Activated CD4-positive, alpha-beta T cell treated with anti-CD3 and anti-CD28 coated beads for 48 hours (primary cell): ENCODE measurements around the gene WFDC8.
A peak's percentile ranks its signal among the peaks of the same experiment; 100 is the strongest.
"Not testable (repeated sequence)": the region's sequence is repeated elsewhere in the genome, so short reads cannot be mapped to it uniquely, and the experiment has no call there.

Source experiments
- DNase-seq: peaks from one replicate; pipeline ENCODE4 v3.0.0-alpha.2; 2020

WFDC8 gene

DNA sequence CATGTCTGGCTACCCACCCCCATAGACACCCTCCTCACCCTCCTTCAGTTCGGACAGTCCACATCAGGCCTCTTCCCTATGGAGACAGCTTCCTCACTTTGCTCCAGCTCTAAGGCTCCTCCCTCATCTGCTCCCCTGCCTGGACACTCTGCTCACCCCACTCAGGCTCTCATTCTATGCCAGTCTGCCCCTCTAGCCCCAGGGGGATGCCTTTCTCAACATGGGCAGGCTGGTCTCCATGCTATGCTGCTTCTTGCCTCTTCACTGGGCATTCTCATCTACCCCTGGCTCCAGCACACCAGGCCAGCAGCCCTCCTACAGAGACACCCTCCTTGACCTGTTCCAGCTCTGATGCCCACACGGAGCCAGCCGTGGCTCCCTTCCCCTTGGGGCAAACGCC lies at the start of gene WFDC8:
WFDC8 (minus strand) TSS at position 101 of the 400 bp plus-strand sequence; CDS start at position 64, 37 bp downstream.
- no peak for DNase-seq

DNA sequence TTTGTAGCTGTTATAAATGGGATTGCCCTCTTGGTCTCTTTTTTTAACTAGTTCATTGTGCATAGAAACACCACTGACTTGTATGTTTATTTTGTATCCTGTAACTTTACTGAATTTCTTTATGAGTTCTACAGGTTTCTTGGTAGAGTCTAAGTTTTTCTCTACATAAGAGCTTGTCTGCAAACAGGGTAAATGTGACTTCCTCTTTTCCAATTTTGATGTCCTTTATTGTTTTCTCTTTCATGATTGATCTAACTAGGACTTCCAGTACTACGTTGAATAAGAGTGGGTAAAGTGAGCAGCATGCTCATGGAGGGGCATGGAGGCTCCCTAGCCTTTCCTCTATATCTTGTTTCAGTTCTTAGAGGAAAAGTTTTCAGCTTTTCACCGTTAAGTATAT lies 47.5 kb upstream of the WFDC8 start:
- no peak for DNase-seq

DNA sequence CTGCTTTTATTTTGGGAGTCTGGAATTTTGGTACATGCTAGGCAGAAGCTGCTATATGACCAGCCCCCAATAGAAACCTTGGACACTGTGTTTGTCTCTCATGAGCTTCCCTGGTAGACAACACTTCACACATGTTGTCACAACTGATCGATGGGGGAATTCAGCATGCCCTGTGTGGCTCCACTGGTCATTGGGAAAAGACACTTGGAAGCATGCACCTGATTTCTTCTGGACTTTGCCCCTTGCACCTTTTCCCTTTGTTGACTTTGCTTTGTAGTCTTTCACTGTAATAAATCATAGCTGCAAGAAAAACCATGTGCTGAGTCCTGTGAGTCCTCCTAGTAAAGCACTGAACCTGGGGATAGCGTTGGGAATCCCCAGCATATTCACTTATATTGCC lies 42.5 kb upstream of the WFDC8 start:
- no peak for DNase-seq

DNA sequence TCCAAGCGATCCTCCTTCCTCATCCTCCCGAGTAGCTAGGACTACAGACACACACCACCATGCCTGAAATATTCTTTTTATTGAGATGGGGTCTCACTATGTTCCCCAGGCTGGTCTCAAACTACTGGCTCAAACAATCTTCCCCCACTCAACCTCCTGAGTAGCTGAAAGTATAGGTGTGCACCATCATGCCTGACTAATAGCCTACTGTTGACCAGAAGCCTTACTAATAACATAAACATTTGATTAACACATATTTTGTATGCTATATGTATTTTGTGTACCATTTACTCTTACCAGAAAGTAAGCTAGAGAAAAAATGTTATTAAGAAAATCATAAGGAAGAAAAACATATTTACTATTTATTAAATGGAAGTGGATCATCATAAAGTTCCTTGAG lies 38.5 kb upstream of the WFDC8 start:
- no peak for DNase-seq

DNA sequence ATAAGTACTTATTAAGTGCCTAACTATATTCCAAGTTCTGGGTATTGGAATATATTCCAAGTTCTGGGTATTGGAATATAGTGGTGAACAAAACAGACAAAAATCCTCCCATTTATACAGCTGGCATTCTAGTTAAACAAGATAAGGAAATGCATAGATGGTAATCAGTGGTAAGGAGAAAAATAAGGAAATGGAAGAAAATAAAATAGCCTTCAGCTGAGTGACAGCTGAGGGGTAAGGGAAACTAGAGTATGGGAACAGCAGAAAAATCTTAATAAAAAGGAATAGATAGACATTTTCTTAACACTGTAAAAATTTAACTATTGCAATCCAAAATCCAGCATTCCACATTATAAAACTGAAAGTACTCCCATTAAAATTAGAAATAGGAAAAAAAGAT lies 33.2 kb upstream of the WFDC8 start:
- DNase-seq: no peak

DNA sequence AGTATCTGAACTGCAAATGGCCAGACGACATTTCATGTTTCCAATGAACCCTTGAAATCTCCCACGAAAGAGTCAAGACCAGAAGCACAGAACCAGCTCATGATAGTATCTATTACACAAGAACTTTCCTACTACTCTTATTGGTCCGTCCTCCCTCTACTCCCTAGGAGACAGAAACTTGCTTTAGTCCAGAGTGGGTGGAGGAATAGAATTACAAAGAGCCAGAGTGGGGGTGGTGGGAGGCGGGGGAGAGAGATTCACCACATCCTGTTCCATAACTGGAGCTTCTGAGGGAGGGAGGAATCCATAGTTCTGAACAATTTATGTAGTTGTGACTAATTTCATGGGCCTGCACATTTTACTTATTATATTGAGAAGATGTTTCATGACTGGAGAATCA lies 32.0 kb upstream of the WFDC8 start:
- peak; percentile 76 for DNase-seq

DNA sequence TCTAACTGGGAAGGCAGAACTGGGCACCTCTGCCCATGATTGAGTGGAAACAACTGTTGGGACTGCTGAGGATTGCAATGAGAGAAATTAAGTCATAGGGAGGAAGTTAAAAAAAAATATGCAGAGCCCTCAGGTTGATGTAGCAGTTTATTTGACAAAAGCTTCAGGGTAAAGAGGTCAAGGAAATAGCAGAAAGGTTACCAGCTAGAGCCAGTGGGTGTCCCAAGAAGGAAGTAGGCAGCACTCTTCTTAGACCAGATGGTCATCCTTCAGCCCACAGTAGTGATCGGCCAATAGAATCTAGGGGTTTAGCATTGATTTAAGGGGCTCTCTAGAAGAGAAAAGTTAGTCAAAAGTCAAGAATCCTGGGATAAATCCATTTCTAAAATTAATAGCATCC lies 28.7 kb upstream of the WFDC8 start:
- DNase-seq: no peak

DNA sequence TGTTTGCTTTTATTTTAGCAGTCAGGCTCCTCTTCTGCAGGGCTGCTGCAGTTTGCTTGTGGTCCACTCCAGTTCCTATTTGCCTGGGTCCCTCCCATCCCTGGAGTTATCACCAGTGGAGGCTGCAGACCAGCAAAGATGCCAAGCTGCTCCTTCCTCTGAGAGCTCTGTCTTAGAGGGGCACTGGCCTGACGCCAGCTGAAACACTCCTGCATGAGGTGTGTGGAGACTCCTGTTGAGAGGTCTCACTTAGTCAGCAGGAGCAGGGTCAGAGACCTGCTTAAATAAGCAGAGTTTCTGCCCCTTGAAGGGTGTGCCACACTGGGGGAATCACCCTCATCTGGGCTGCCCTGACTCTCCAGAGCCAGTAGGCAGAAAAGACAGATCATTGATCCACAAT lies 16.2 kb upstream of the WFDC8 start:
- no peak for DNase-seq

DNA sequence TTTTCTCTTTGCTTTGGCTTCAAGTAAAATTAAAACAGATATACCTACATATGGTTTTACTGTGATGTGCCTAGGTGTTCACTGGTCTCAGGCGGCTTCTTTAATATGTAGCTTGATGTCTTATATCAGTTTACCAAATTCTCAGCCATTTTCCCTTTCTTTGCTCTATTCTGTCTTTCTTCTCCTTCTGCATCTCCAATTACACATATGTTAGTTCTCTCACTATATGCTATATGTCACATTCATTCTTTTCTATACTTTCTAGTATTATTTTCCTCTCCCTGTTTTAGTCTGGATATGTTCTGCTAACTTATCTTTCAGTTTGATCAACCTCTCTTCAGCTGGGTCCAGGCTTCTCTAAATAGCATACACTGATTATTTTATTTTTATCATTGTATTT lies 14.4 kb upstream of the WFDC8 start:
- no peak for DNase-seq

DNA sequence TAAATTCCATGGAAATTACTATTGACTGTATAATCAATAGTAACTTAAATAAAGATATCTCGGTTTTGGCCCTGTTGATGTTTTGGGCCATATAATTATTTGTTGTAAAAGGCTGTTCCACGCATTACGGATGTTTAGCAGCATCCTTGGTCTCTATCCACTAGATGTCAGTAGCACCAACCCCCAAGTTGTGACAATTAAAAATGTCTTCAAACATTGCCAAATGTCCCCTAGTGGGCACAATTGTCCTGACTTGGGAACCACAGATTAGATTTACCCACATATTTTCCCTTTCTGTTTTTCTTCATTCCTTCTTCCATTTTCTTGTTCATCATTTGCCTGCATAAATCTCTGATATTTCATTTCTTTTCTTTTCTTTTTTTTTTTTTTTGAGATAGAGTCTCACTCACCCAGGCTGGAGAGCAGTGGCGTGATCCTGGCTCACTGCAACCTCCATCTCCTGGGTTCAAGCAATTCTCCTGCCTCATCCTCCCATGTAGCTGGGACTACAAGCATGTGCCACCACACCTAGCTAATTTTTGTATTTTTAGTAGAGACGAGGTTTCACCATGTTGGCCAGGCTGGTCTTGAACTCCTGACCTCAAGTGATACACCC lies 13.6 kb upstream of the WFDC8 start:
- DNase-seq: peak; percentile 39

DNA sequence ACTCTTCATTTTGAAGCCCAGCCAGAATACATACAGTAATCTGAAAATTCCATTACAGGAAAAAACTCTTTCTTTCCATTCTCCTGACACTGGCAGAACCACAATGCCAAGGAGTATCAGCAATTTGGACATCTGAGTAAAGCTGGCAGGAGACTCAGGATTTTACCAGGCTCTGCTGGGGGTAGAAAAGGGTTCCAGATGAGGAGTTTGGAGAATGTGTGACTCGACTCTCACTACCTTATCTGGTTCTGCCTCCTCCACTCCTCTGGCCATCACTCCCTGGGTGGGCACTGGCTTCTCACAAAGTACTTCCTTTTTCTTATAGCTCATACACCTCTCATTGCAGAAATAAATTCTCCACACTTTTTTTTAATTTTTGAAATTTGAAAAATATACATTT lies 10.6 kb upstream of the WFDC8 start:
- DNase-seq: no peak

DNA sequence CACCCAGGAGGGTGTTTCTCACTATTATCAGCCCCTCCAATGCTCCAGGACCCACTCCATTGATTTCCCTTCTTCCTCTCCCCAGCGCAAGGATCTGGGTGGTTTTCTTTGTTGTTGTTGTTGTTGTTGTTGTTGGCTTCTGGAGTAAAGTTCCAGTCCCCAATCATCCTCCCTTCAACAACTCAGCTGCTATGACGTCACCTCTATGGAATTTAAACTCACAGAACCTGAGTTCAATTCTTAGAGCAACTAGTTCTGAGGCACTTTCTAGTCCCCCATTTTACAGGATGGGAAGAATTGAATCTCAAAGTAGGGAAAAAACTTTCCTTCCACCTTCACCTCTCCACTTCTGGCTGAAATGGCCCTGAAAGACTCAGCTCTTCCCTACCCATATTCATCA lies 9.7 kb upstream of the WFDC8 start:
- DNase-seq: no peak

DNA sequence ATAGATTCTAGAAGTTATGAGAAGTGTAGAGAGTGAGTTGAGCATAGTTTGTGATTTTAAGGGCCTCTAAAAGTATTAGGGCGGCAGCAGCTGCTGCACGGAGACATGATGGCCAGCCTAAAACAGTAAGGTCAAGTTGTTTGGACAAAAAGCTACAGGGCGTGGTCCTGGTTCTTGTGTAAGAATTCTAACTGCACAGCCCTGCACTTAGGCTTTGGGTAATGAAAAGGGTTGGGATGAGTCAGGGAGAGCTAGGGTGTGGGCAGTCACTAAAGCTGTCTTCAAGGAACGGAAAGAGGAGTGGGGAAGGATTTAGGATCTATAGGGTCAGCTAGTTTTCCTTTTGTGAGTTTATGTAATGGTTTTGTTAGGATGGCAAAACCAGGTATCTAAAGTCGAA lies 6.9 kb upstream of the WFDC8 start:
- DNase-seq: not testable (repeated sequence)

DNA sequence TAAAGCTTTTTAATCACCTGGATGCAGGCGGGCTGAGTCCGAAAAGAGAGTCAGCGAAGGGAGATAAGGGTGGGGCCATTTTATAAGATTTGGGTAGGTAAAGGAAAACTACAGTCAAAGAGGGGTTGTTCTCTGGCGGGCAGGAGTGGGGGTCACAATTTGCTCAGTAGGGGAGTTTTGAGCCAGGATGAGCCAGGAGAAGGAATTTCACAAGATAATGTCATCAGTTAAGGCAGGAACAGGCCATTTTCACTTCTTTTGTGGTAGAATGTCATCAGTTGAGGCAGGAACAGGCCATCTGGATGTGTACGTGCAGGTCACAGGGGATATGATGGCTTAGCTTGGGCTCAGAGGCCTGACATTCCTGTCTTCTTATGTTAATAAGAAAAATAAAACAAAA lies 5.2 kb upstream of the WFDC8 start:
- not testable (repeated sequence) for DNase-seq

DNA sequence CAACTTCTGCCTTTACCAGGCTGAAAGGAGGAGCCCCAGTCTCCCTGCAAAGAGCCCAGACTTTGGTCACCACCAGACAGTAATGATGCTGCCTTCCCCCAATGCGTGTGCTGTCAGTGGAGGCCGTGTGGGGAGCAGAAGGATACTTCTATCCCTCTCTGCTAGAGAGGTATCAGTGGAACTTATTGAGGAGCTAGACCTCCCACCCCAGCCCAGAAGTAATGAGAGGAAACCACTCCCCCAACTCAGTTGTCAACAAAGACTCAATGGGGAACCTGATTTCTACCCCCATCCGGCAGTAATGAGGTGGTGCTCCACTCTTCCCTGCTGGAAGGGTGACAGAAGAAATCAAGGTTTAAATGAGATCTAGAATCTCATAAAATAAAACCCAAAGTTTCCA lies 4.4 kb upstream of the WFDC8 start:
- no peak for DNase-seq

DNA sequence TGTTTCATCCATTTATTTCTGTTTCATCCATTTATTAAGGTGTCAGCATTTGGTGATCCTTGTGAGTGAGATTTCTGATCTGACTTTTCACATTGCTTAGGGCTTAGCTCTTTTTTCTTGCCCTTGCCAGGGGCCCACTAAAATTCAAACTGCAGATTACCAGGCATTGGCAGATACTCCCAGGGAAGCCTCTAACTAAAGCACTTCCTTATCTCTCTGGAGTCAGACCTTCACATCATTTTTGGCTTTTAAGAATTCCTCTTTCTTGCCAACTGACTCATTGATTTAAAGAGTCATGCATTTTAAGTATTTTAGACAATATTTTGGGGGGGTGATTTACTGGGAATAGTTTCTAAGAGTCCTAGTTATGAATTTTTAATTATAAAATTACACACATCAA lies 2.6 kb upstream of the WFDC8 start:
- DNase-seq: no peak

DNA sequence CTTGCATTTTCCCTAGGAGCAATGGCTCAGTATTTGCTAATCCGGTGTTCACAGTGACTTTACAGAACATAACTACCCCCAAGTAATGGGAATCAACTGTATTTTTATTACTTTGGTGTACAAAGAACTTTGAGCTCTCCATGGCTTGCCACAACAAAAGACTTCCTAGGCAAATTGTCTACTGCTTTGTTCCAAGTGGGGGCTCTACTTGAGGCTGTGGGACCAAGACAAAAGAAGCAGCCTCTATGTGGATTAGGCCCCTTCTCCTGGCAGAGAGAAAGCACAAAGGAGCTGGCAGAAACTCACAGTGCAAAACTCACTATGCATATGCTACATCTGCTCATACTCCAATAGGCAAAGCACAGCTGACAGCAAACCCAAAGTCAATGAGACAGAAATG lies 853 bp downstream of the WFDC8 start:
- DNase-seq: no peak

DNA sequence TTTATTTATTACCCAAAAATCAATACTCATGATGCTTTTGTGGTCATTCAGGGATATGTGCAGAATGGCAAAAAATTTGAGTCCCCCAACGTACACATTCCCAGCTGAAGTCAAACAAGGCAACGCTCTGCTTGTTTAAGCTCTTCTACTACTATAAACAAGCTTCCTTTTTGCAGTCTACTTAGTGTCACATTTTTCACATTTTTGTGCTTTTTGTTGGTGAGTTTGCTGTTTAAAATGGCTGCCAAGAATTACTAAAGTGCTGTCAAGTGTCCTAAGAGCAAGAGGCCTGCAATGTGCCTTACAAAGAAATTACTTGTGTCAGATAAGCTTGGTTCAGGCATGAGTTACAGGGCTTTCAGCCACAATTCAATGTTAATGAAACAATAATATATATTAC lies 2.1 kb downstream of the WFDC8 start:
- DNase-seq: no peak

DNA sequence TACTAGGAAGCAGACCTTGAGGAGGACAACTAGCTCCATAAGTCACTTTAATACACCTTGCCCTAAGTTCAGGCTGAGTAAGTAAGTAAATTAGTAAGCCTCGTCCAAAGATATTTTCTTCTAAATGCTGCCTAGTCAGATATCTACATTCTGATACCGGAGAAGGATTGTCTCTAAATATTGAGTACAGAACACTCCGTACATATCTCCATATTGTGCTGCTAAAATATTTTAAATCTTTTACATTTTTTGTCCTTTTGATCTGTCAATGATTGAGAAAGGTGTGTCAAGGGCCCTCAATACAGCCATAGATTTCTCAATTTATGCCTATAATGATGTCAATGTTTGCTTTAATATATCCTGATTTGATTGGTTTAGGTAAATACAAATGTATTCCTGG lies 3.2 kb downstream of the WFDC8 start:
- DNase-seq: no peak

DNA sequence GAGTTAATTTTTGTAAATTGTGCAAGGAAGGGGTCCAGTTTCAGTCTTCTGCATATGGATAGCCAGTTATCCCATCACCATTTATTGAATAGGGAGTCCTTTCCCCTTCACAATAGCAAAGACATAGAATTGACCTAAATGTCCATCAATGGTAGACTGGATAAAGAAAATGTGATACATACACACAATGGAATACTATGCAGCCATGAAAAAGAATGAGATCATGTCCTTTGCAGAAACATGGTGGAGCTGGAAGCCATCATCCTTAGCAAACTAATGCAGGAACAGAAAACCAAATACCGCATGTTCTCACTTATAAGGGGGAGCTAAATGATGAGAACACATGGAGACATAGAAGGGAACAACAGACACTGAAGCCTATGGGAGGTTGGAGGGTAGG lies 9.4 kb downstream of the WFDC8 start:
- DNase-seq: not testable (repeated sequence)

DNA sequence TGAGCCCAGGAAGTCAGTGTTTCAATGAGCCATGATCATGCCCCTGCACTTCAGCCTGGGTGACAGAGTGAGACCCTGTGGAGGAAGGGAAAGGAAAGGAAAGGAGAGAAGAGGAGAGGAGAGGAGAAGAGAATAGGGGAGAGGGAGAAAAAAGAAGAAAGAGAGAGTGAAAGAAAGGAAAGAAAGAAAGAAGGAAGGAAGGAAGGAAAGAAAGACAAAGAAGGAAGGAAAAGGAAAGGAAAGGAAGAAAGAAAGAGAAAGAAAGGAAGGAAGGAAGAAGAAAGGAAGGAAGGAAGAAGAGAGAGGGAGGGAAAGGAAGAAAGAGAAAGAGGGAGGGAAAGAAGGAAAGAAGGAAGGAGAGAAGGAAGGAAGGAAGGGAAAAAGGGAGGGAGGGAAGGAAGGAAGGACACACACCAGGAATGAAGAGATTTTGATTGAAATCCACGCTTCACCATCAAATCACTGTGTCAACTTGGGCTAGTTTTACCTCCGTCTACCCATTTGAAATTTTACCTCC lies 14.3 kb downstream of the WFDC8 start:
- no peak for DNase-seq

DNA sequence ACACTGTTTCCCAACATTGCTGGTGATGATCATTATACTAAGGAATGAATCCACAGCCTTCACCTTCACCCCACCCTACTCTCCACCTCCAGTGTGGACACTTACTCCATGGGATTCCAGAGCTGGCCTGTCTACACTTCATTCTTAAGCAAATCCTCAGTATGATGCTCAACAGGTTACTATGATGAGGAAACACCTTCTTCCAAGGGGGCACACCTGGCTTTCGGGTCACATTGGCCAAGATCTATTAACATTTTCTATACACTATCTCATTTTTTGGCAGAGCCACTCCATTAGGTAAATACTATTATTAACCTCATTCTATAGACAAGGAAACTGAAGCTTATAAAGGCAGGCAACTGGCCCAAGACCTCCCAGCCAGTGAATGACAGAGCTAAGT lies 23.9 kb downstream of the WFDC8 start:
- no peak for DNase-seq

DNA sequence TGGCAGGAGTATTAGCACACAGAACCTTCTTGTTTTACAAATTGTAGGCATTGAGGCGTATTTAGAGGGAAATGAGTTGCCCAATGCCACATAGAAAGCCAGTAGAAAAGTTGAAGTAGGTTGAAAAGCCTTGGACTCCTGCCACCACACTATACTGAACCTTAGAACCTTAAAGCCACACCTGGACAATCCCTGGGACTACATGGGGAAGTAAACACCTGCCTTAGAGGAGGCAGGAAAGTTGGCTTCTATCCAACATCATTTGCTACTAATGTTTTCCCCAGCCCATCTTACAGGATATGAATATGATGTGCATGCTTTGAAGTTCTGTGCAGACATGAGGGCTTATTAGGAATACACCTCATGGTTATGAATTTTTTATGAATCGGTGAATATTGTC lies 26.6 kb downstream of the WFDC8 start:
- no peak for DNase-seq

DNA sequence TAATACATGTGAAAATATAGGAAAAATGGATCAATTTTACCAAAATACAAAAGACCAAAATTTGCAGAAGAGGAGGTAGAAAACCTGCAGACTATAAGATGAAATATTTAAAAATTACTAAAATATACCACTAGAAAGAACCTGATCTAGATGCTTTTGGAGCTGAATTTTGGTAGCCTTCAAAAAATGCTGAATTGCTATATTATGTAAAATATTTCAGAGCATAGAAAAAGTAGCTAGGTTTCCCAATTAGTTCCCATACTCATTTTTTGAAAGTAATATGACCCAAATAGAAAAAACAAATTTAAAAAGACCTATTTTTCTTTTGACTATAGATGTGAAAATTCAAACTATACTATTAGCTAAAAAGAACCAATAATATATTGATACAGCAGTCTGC lies 28.3 kb downstream of the WFDC8 start:
- DNase-seq: no peak

DNA sequence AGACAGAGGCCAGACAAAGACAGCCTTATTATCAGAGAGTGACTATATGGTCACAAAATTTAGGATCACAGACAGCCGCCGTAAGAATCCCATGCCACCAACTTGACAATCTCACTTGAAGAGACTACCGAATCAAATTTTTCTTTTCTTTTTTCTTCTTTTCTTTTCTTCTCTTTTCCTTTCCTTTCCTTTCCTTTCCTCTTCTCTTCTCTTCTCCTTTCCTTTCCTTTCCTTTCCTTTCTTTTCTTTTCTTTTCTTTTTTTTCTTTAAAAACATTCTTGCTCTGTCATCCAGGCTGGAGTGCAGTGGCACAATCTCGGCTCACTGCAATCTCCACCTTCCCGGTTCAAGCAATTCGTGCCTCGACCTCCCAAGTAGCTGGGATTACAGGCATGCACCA lies 30.7 kb downstream of the WFDC8 start:
- no peak for DNase-seq
